IMR-90 (cell line): Measurements from ENCODE around the gene ALDH1L2. TPM values are rescaled to one million over a fixed set of nuclear protein-coding genes. Genes with fewer than 3 reads are reported as not detected.
"Not testable (repeated sequence)": the region's sequence is repeated elsewhere in the genome, so short reads cannot be mapped to it uniquely, and the experiment has no call there.

ENCODE experiments used
- ATAC-seq: fragments of 200-7000 bp; cut with Tn5 transposase; 2 replicates; pipeline ENCODE4 v1.9.1; 2020; ENCODE audit warnings: low read depth, mild to moderate bottlenecking, moderate library complexity
- BruUV-seq: library from RNA; stranded (reverse); fragments of 400-500 nt; replicated peaks from 2 replicates; lab custom pipeline; 2021; lab: Mats Ljungman, UMichigan
- CTCF ChIA-PET: fragments of 300-600 bp; formaldehyde crosslinking; extraction: SDS; loops from one replicate; lab custom pipeline; 2021; ENCODE audit warnings: antibody characterized with exemption; lab: Yijun Ruan, JAX
- POLR2A ChIA-PET: fragments of 300-600 bp; sonication (Branson Sonifier 250); formaldehyde crosslinking; loops from one replicate; lab custom pipeline; 2022; ENCODE audit warnings: antibody characterized with exemption; ENCODE audit not compliant: unreplicated experiment; lab: Charles Lee
- DNase-seq: peaks from one replicate; pipeline ENCODE4 v3.0.0; 2013
- H2AFZ ChIP-seq: replicated peaks from 2 replicates; pipeline ENCODE3; 2013; ENCODE audit warnings: low read length, mild to moderate bottlenecking; ENCODE audit not compliant: poor library complexity
- H2AK5ac ChIP-seq: 2 replicates; pipeline ENCODE4 v1.6.1; 2013; ENCODE audit warnings: low read depth, low read length, inconsistent platforms
- H2AK9ac ChIP-seq: replicated peaks from 2 replicates; pipeline ENCODE3; 2013; ENCODE audit warnings: mild to moderate bottlenecking, low read depth, low read length, moderate library complexity; ENCODE audit not compliant: poor library complexity
- H2BK120ac ChIP-seq: 2 replicates; pipeline ENCODE4 v1.6.1; 2013; ENCODE audit warnings: low read depth, low read length, inconsistent platforms
- H2BK15ac ChIP-seq: 3 replicates; pipeline ENCODE4 v1.6.1; 2013; ENCODE audit warnings: low read depth, low read length, inconsistent platforms
- H2BK20ac ChIP-seq: 2 replicates; pipeline ENCODE4 v1.6.1; 2013; ENCODE audit warnings: low read depth, mild to moderate bottlenecking, inconsistent platforms, low read length, moderate library complexity
- H2BK5ac ChIP-seq: 2 replicates; pipeline ENCODE4 v1.6.1; 2013; ENCODE audit warnings: mild to moderate bottlenecking, low read depth, low read length, inconsistent platforms; ENCODE audit not compliant: poor library complexity, severe bottlenecking
- H3K14ac ChIP-seq: replicated peaks from 2 replicates; pipeline ENCODE4 v1.6.1; 2013; ENCODE audit warnings: low read depth, low read length, inconsistent platforms
- H3K18ac ChIP-seq: 2 replicates; pipeline ENCODE4 v1.6.1; 2013; ENCODE audit warnings: low read depth, low read length, control low read depth
- H3K23ac ChIP-seq: 2 replicates; pipeline ENCODE4 v1.6.1; 2013; ENCODE audit warnings: low read depth, low read length, inconsistent platforms
- H3K27ac ChIP-seq: 2 replicates; pipeline ENCODE4 v1.5.1; 2013; ENCODE audit warnings: mild to moderate bottlenecking, control low read depth, low read length; ENCODE audit not compliant: insufficient read depth
- H3K27me3 ChIP-seq: 2 replicates; pipeline ENCODE4 v1.6.1; 2013; ENCODE audit warnings: low read length; ENCODE audit not compliant: control insufficient read depth, insufficient read depth
- H3K36me3 ChIP-seq: 2 replicates; pipeline ENCODE4 v1.6.1; 2013; ENCODE audit warnings: low read length, mixed read lengths; ENCODE audit not compliant: control insufficient read depth, insufficient read depth
- H3K4ac ChIP-seq: 2 replicates; pipeline ENCODE4 v1.6.1; 2013; ENCODE audit warnings: low read depth, low read length, inconsistent platforms
- H3K4me1 ChIP-seq: 2 replicates; pipeline ENCODE4 v1.6.1; 2013; ENCODE audit warnings: low read length, mixed read lengths; ENCODE audit not compliant: control insufficient read depth, insufficient read depth
- H3K4me2 ChIP-seq: 2 replicates; pipeline ENCODE4 v1.6.1; 2013; ENCODE audit warnings: low read depth, mild to moderate bottlenecking, control low read depth, low read length, moderate library complexity
- H3K4me3 ChIP-seq: 2 replicates; pipeline ENCODE4 v1.5.1; 2013; ENCODE audit warnings: low read depth, mild to moderate bottlenecking, control low read depth, low read length, moderate library complexity; ENCODE audit not compliant: insufficient read depth
- H3K56ac ChIP-seq: 2 replicates; pipeline ENCODE4 v1.6.1; 2013; ENCODE audit warnings: low read length, inconsistent platforms; ENCODE audit not compliant: insufficient read depth; ENCODE audit errors: extremely low read depth
- H3K79me1 ChIP-seq, 2 experiments: 2 replicates each; pipeline ENCODE4 v1.6.1; 2013; ENCODE audit warnings: low read length in 2 of 2, inconsistent platforms in 1 of 2, low read depth in 1 of 2
- H3K9ac ChIP-seq: 2 replicates; pipeline ENCODE4 v1.6.1; 2013; ENCODE audit warnings: low read depth, low read length, control low read depth
- H3K9me1 ChIP-seq: 2 replicates; pipeline ENCODE4 v1.6.1; 2013; ENCODE audit warnings: low read length, inconsistent platforms; ENCODE audit not compliant: insufficient read depth
- H3K9me3 ChIP-seq: 2 replicates; pipeline ENCODE4 v1.6.1; 2013; ENCODE audit warnings: low read length; ENCODE audit not compliant: control insufficient read depth, insufficient read depth
- H4K20me1 ChIP-seq: 2 replicates; pipeline ENCODE4 v1.6.1; 2013; ENCODE audit warnings: low read length, inconsistent platforms; ENCODE audit not compliant: insufficient read depth
- H4K5ac ChIP-seq: 2 replicates; pipeline ENCODE4 v1.6.1; 2013; ENCODE audit warnings: mild to moderate bottlenecking, low read depth, low read length, control low read depth
- H4K8ac ChIP-seq, 2 experiments: 2 replicates each; pipeline ENCODE4 v1.6.1; 2013; ENCODE audit warnings: low read depth in 2 of 2, low read length in 2 of 2, control low read depth in 1 of 2, inconsistent platforms in 1 of 2
- H4K91ac ChIP-seq: 2 replicates; pipeline ENCODE4 v1.6.1; 2013; ENCODE audit warnings: low read depth, low read length, inconsistent platforms; ENCODE audit not compliant: insufficient read depth
- WGBS, 2 experiments: methylation state at CpG; one replicate each; pipeline versions ENCODE4 v1.1.5 to v1.1.7; 2013; ENCODE audit warnings: missing lambda C conversion rate in 2 of 2; ENCODE audit not compliant: insufficient read length in 1 of 2; ENCODE audit errors: extremely low coverage in 2 of 2; 5-methylcytosine and 5-hydroxymethylcytosine counted together
- dilution Hi-C: fragments of 300-500 bp; cut with HindIII; formaldehyde crosslinking; loops from one replicate; pipeline ENCODE4 v1.14.3; 2018; ENCODE audit warnings: low sequenced_read_pairs; ENCODE audit not compliant: unreplicated experiment
- in situ Hi-C: fragments of 300-500 bp; cut with MboI; formaldehyde crosslinking; loops from 3 replicates; pipeline ENCODE4 v1.14.3; 2019; ENCODE audit warnings: low sequenced_read_pairs, inconsistent platforms, mixed read lengths
- intact Hi-C: fragments of 100-400 bp; cut with micrococcal nuclease; formaldehyde crosslinking; loops from 2 replicates; pipeline ENCODE4 v1.10.0; 2022
- polyA plus RNA-seq, 3 experiments: library from polyadenylated mRNA; depleted of rRNA; stranded (reverse); fragments of >200 nt; gene quantifications; 2 replicates each; pipeline ENCODE4 v1.2.3, GENCODE V29; 2012; ENCODE audit warnings: low replicate concordance in 1 of 3
- total RNA-seq: library from RNA; depleted of rRNA; stranded (reverse); fragments of >200 nt; gene quantifications from 2 replicates; pipeline ENCODE4 v1.2.3, GENCODE V29; 2012

The ALDH1L2 gene
- total and polyA plus RNA-seq, 2 of the 4 experiments (the other 2 are of a cell fraction) = 21.1 to 22.8 TPM

- 93% methylated on average over 3 of the region's 5 CpGs; no CpG with 5 or more reads in 1 of the 2 experiments for WGBS, 2 experiments
- H3K23ac ChIP-seq, H3K4me3 ChIP-seq, H3K4ac ChIP-seq, H3K79me1 ChIP-seq, H3K9ac ChIP-seq, H2BK20ac ChIP-seq, H4K5ac ChIP-seq, H4K20me1 ChIP-seq, H3K27me3 ChIP-seq, H3K36me3 ChIP-seq, H2BK15ac ChIP-seq, H2BK5ac ChIP-seq, H3K56ac ChIP-seq, H3K4me2 ChIP-seq, H2BK120ac ChIP-seq, ATAC-seq, H2AK5ac ChIP-seq, H3K9me1 ChIP-seq, POLR2A ChIA-PET, dilution Hi-C loops, H3K4me1 ChIP-seq, H4K91ac ChIP-seq, CTCF ChIA-PET, DNase-seq, H3K9me3 ChIP-seq, in situ Hi-C loops, BruUV-seq, H3K27ac ChIP-seq, H2AFZ ChIP-seq, H3K18ac ChIP-seq, H3K14ac ChIP-seq, H2AK9ac ChIP-seq, H4K8ac ChIP-seq: not testable (repeated sequence)
- intact Hi-C loops = loop anchor here (5.0 kb wide), 1 partner anchor 408 kb away; no protein-coding TSS in a partner anchor
These were observed 11.1 kb upstream of the ALDH1L2 start for GRCh38 chr12:105095338-105095737.
